ENCODE measurements around the gene C9orf78.

GRCh38 chr9:129839324-129840023 is 4.4 kb upstream of the C9orf78 start:
- TF ChIP-seq, protein P1, sequence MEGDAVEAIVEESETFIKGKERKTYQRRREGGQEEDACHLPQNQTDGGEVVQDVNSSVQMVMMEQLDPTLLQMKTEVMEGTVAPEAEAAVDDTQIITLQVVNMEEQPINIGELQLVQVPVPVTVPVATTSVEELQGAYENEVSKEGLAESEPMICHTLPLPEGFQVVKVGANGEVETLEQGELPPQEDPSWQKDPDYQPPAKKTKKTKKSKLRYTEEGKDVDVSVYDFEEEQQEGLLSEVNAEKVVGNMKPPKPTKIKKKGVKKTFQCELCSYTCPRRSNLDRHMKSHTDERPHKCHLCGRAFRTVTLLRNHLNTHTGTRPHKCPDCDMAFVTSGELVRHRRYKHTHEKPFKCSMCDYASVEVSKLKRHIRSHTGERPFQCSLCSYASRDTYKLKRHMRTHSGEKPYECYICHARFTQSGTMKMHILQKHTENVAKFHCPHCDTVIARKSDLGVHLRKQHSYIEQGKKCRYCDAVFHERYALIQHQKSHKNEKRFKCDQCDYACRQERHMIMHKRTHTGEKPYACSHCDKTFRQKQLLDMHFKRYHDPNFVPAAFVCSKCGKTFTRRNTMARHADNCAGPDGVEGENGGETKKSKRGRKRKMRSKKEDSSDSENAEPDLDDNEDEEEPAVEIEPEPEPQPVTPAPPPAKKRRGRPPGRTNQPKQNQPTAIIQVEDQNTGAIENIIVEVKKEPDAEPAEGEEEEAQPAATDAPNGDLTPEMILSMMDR (IDR thresholded peaks at IDR 0.05; ENCODE audit: low read depth, low read length, missing input control), result no peak
- TF ChIP-seq MAX (IDR thresholded peaks at IDR 0.05), result no peak
- TF ChIP-seq JUND (IDR thresholded peaks at IDR 0.05), result no peak
- no peak for TF ChIP-seq RAD21 (IDR thresholded peaks at IDR 0.05)
- TF ChIP-seq REST (IDR thresholded peaks at IDR 0.05), result no peak
- no peak for TF ChIP-seq TAF1 (conservative IDR thresholded peaks at IDR 0.05)
- no peak for TF ChIP-seq YY1 (IDR thresholded peaks at IDR 0.05)
- TF ChIP-seq SP1 (IDR thresholded peaks at IDR 0.05), result no peak
- TF ChIP-seq, protein P2, sequence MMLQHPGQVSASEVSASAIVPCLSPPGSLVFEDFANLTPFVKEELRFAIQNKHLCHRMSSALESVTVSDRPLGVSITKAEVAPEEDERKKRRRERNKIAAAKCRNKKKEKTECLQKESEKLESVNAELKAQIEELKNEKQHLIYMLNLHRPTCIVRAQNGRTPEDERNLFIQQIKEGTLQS (IDR thresholded peaks at IDR 0.05), result no peak
- no peak for TF ChIP-seq GABPA (IDR thresholded peaks at IDR 0.05 in 1 of 2, conservative IDR thresholded peaks at IDR 0.05 in 1 of 2)

All from liver (tissue), 3 donors.